PC-3 (cell line): ENCODE measurements around the gene SPTAN1. TPM values are rescaled to one million over a fixed set of nuclear protein-coding genes. Genes with fewer than 3 reads are reported as not detected.
A peak's percentile ranks its signal among the peaks of the same experiment; 100 is the strongest.
"Not testable (repeated sequence)": the region's sequence is repeated elsewhere in the genome, so short reads cannot be mapped to it uniquely, and the experiment has no call there.

Experiments
- ATAC-seq: fragments of 200-7000 bp; cut with Tn5 transposase; 2 replicates; pipeline ENCODE4 v1.9.1; 2020; ENCODE audit warnings: mild to moderate bottlenecking, moderate library complexity
- BruUV-seq: library from RNA; stranded (reverse); fragments of 400-500 nt; replicated peaks from 2 replicates; lab custom pipeline; 2021; lab: Mats Ljungman, UMichigan
- CTCF ChIA-PET: fragments of 300-600 bp; sonication (Branson Sonifier 250); formaldehyde crosslinking; loops from one replicate; lab custom pipeline; 2022; ENCODE audit warnings: antibody characterized with exemption; lab: Charles Lee
- POLR2A ChIA-PET: fragments of 300-600 bp; sonication (Branson Sonifier 250); formaldehyde crosslinking; loops from one replicate; lab custom pipeline; 2022; ENCODE audit warnings: antibody characterized with exemption; ENCODE audit not compliant: unreplicated experiment; lab: Charles Lee
- DNase-seq: peaks from one replicate; pipeline ENCODE4 v3.0.0-alpha.2; 2015
- H2AFZ ChIP-seq: fragments of 300-600 bp; sonication (generic); 2 replicates; pipeline ENCODE4 v1.6.0; 2016; ENCODE audit warnings: antibody characterized with exemption, low read length
- H3F3A ChIP-seq: fragments of 300-600 bp; sonication (generic); one replicate; pipeline ENCODE4 v1.6.0; 2017; ENCODE audit warnings: antibody characterized with exemption, low read length, control low read depth, mild to moderate bottlenecking; ENCODE audit not compliant: unreplicated experiment
- H3K27ac ChIP-seq: fragments of 300-600 bp; sonication (generic); 2 replicates; pipeline ENCODE4 v1.5.1; 2016; ENCODE audit warnings: mild to moderate bottlenecking, low read length
- H3K27me3 ChIP-seq: fragments of 300-600 bp; sonication (generic); 2 replicates; pipeline ENCODE4 v1.6.1; 2016; ENCODE audit warnings: low read length, mixed read lengths
- H3K36me3 ChIP-seq: fragments of 300-600 bp; sonication (generic); 2 replicates; pipeline ENCODE4 v1.6.1; 2016; ENCODE audit warnings: low read depth, mixed run types, low read length, mixed read lengths
- H3K4me1 ChIP-seq: fragments of 300-600 bp; sonication (generic); 2 replicates; pipeline ENCODE4 v1.5.1; 2016; ENCODE audit warnings: low read length; ENCODE audit not compliant: insufficient read depth
- H3K4me2 ChIP-seq: fragments of 300-600 bp; sonication (generic); 2 replicates; pipeline ENCODE4 v1.6.0; 2016; ENCODE audit warnings: low read length
- H3K4me3 ChIP-seq: fragments of 300-600 bp; sonication (generic); 2 replicates; pipeline ENCODE4 v1.5.1; 2016; ENCODE audit warnings: mild to moderate bottlenecking, low read length, mixed read lengths
- H3K79me2 ChIP-seq: fragments of 300-600 bp; sonication (generic); 2 replicates; pipeline ENCODE4 v1.6.1; 2017; ENCODE audit warnings: low read length, mixed read lengths
- H3K9ac ChIP-seq: fragments of 300-600 bp; sonication (generic); 2 replicates; pipeline ENCODE4 v1.6.0; 2016; ENCODE audit warnings: mild to moderate bottlenecking, low read length
- H3K9me2 ChIP-seq: fragments of 300-600 bp; sonication (generic); replicated peaks from 2 replicates; pipeline ENCODE4 v1.6.1; 2016; ENCODE audit warnings: mixed run types, low read length, mixed read lengths
- H3K9me3 ChIP-seq: fragments of 300-600 bp; sonication (generic); 2 replicates; pipeline ENCODE4 v1.6.1; 2016; ENCODE audit warnings: low read length, mixed read lengths
- H4K20me1 ChIP-seq: fragments of 300-600 bp; sonication (generic); 2 replicates; pipeline ENCODE4 v1.6.1; 2016; ENCODE audit warnings: low read length, mixed read lengths
- EZH2 ChIP-seq: fragments of 300-600 bp; sonication (generic); IDR thresholded peaks from one replicate; pipeline ENCODE4 v1.6.1; 2017; ENCODE audit warnings: antibody characterized with exemption, mild to moderate bottlenecking, low read length; ENCODE audit not compliant: unreplicated experiment
- EZH2phosphoT487 ChIP-seq: fragments of 300-600 bp; sonication (generic); IDR thresholded peaks from 2 replicates; pipeline ENCODE4 v1.6.1; 2018; ENCODE audit warnings: mild to moderate bottlenecking, antibody characterized with exemption, low read length, borderline replicate concordance
- intact Hi-C: fragments of 100-400 bp; cut with micrococcal nuclease; formaldehyde crosslinking; loops from 2 replicates; pipeline ENCODE4 v1.9.0; 2023
- total RNA-seq: library from RNA; depleted of rRNA; stranded (reverse); fragments of >200 nt; gene quantifications from 2 replicates; pipeline ENCODE4 v1.2.3, GENCODE V29; 2014
- TF ChIP-seq, protein P1 (sequence below): fragments of 300-600 bp; sonication (generic); conservative IDR thresholded peaks from 2 replicates; pipeline ENCODE4 v1.5.1; 2017; ENCODE audit warnings: antibody characterized with exemption, low read depth, mild to moderate bottlenecking, low read length

The SPTAN1 gene
- total RNA-seq, 1 experiment from 2014 or later = 221 TPM

DNA sequence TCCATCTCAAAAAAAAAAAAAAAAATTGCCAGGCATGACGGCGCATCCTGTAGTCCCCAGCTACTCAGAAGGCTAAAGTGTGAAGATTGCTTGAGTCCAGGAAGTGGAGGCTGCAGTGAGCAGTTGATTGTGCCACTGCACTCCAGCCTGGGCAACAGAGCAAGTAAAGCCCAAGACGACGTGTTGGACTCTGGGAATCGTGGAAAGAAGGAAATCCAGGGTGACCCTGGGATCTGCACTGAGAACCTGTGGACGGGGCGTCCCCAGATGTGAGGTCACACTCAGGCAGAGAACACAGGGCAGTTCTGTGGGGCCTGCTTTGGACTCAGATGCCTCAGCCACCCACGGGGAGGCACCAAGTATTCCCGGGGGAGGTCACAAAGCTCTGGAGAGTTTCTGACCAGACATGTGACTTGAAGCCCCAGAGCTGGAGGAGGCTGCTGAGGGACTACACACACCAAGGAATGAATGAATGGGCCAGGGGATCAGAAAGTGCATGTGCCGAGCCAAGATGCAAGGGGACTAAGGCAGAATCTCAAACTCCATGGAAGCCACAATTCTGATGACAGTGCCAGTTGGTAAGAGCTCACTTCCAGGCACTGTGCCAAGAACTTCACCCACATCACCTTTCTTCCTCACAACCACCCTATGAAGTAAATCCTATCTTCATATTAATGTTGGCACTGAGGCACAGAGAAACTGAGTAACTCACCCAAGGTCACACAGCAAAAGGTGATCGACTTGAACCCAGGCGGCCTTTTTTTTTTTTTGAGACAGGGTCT lies 91.3 kb downstream of the SPTAN1 start:
- TF ChIP-seq EZH2phosphoT487 = no peak
- no TSS peak for BruUV-seq
- H3K27ac ChIP-seq = no peak overlapping the region

DNA sequence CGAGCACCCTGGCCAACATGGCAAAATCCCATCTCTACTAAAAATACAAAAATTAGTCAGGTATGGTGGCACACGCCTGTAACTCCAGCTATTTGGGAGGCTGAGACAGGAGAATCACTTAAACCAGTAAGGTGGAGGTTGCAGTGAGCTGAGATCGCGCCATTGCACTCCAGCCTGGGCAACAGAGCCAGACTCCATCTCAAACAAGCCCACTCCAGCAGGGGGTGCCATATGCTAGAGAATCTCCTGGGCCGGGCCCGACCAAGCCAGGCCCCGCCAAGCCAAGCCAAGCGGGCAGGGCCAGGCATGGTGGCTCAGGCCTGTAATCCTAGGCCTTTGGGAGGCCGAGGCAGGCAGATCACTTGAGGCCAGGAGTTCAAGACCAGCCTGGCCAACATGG lies 95.8 kb downstream of the SPTAN1 start:
- H3K9me2 ChIP-seq, BruUV-seq, H3K36me3 ChIP-seq, H3K4me1 ChIP-seq, H3K27ac ChIP-seq, H3K9me3 ChIP-seq, H3F3A ChIP-seq, H3K79me2 ChIP-seq, intact Hi-C loops, H4K20me1 ChIP-seq, H2AFZ ChIP-seq, H3K4me2 ChIP-seq, H3K9ac ChIP-seq, H3K4me3 ChIP-seq, H3K27me3 ChIP-seq, POLR2A ChIA-PET: not testable (repeated sequence)
- DNase-seq (peak; percentile 29), ATAC-seq (peak; percentile 38; the same call in 1 of the 2 replicates)
- CTCF ChIA-PET = interaction anchor here (0.7 kb wide), 1 partner anchor 94 kb away, joined by 3 read pairs; no protein-coding TSS in a partner anchor
- TF ChIP-seq, protein P1, sequence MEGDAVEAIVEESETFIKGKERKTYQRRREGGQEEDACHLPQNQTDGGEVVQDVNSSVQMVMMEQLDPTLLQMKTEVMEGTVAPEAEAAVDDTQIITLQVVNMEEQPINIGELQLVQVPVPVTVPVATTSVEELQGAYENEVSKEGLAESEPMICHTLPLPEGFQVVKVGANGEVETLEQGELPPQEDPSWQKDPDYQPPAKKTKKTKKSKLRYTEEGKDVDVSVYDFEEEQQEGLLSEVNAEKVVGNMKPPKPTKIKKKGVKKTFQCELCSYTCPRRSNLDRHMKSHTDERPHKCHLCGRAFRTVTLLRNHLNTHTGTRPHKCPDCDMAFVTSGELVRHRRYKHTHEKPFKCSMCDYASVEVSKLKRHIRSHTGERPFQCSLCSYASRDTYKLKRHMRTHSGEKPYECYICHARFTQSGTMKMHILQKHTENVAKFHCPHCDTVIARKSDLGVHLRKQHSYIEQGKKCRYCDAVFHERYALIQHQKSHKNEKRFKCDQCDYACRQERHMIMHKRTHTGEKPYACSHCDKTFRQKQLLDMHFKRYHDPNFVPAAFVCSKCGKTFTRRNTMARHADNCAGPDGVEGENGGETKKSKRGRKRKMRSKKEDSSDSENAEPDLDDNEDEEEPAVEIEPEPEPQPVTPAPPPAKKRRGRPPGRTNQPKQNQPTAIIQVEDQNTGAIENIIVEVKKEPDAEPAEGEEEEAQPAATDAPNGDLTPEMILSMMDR = peak; percentile 27; the same call in 1 of the 2 replicates

More for the DNA sequence above, 91.3 kb downstream of the SPTAN1 start:
- ChIA-PET CTCF (no interaction called here), POLR2A (no interaction called here)
- ATAC-seq (no peak), DNase-seq (no peak)
- Histone ChIP-seq H4K20me1 (no peaks in the 10 kb centered on the region), H3F3A (no peaks in the 10 kb centered on the region), H3K4me3 (no peak overlapping the region), H3K9ac (no peak overlapping the region), H3K9me3 (no peaks in the 10 kb centered on the region), H3K4me2 (no peak overlapping the region), H3K9me2 (no peaks in the 10 kb centered on the region), H2AFZ (no peak overlapping the region), H3K79me2 (no peaks in the 10 kb centered on the region), H3K27me3 (no peaks in the 10 kb centered on the region), H3K36me3 (no peaks in the 10 kb centered on the region; the same call in 1 of the 2 replicates), H3K4me1 (no peaks in the 10 kb centered on the region)
- intact Hi-C loops = no loop called here

- intact Hi-C loops = no loop called here
Observed at GRCh38 chr9:128651798-128652197, 99.4 kb downstream of the SPTAN1 start.

More at GRCh38 chr9:128651798-128652197, 99.4 kb downstream of the SPTAN1 start:
- ChIA-PET CTCF (no interaction called here), POLR2A (no interaction called here)
- Histone ChIP-seq H3K79me2 (peaks cover 23% of the 10 kb centered on the region), H3K27me3 (no peaks in the 10 kb centered on the region), H4K20me1 (no peaks in the 10 kb centered on the region), H3K4me1 (peaks cover 3% of the 10 kb centered on the region; the same call in 1 of the 2 replicates), H3K9ac (no peak overlapping the region), H3K4me3 (no peak overlapping the region), H3K36me3 (no peaks in the 10 kb centered on the region), H3K9me2 (no peaks in the 10 kb centered on the region), H2AFZ (no peak overlapping the region), H3F3A (no peaks in the 10 kb centered on the region), H3K9me3 (no peaks in the 10 kb centered on the region), H3K4me2 (no peak overlapping the region), H3K27ac (no peak overlapping the region)
- BruUV-seq = no TSS peak
- no peak for ATAC-seq
- no peak for DNase-seq
- no peak for TF ChIP-seq EZH2
- no peak for TF ChIP-seq EZH2phosphoT487
- TF ChIP-seq, protein P1 = no peak
